Measurements from ENCODE around the gene TAF11L12.
"Not testable (repeated sequence)": the region's sequence is repeated elsewhere in the genome, so short reads cannot be mapped to it uniquely, and the experiment has no call there.

Gene TAF11L12

GRCh38 chr5:17610092-17610491 lies at the start of gene TAF11L12:
Gene TAF11L12, plus strand, starts transcription at chr5:17610392.
- DNase-seq, result not testable (repeated sequence)

DNA sequence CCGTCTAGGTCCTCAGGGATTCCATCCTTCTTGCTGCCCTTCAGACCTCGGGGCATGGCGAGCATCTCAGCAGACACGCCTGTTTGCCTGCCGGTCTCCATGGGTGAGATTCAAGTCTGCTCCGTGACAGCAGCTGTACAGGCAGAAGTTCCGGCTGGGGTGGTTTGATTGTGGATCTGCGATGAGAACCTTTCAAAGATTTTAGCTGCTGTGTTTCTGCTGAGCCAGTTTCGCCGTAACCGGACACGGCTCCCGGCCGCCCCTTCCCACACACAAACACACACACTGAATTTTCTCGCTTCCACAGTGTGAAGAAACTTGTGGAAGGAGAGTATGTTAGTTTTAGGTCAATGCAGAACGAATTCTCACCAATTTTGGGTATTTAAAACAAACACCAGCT lies 24.5 kb upstream of the TAF11L12 start, which contains the start of gene TAF11L7:
TAF11L7 (minus strand) TSS at position 101 of the 400 bp plus-strand sequence.
- DNase-seq, result not testable (repeated sequence)

GRCh38 chr5:17590860-17591259 lies 19.3 kb upstream of the TAF11L12 start, which contains the start of gene TAF11L8:
Gene TAF11L8, minus strand, starts transcription at chr5:17590960.
- not testable (repeated sequence) for DNase-seq

DNA sequence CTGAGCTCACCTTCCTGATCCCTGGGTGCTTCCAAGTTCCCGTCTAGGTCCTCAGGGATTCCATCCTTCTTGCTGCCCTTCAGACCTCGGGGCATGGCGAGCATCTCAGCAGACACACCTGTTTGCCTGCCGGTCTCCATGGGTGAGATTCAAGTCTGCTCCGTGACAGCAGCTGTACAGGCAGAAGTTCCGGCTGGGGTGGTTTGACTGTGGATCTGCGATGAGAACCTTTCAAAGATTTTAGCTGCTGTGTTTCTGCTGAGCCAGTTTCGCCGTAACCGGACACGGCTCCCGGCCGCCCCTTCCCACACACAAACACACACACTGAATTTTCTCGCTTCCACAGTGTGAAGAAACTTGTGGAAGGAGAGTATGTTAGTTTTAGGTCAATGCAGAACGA lies 15.9 kb upstream of the TAF11L12 start, which contains the start of gene TAF11L9:
TAF11L9 (minus strand) TSS at position 140 of the 400 bp plus-strand sequence.
- not testable (repeated sequence) for DNase-seq

- not testable (repeated sequence) for DNase-seq
Measured at GRCh38 chr5:17597728-17598127, 12.5 kb upstream of the TAF11L12 start, which contains the start of gene TAF11L10. Gene TAF11L10, minus strand, starts transcription at chr5:17597828.

DNA sequence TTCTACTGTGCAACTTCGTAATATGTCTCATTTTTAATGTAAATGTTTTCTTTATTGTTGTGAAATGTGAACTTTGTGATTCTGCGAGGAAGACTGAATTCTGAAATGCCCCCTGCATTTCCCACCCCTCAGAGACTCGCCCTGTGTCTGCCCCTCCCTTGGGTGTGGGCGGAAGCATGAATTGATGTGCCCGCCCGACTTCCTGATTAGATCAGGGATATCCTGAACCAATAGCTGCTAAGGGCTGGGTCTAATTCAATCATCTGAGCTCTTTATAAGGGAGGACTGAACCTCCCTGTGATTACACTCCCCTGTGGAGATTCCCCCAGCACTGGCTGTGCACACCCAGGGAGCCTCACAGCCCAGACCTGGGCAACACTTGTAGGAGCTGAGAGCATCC lies 6.3 kb upstream of the TAF11L12 start, which contains the start of gene TAF11L11:
TAF11L11 (plus strand) TSS at position 304 of the 400 bp plus-strand sequence.
- DNase-seq, result not testable (repeated sequence)

GRCh38 chr5:17604951-17605350 lies 5.2 kb upstream of the TAF11L12 start:
- no peak for DNase-seq

DNA sequence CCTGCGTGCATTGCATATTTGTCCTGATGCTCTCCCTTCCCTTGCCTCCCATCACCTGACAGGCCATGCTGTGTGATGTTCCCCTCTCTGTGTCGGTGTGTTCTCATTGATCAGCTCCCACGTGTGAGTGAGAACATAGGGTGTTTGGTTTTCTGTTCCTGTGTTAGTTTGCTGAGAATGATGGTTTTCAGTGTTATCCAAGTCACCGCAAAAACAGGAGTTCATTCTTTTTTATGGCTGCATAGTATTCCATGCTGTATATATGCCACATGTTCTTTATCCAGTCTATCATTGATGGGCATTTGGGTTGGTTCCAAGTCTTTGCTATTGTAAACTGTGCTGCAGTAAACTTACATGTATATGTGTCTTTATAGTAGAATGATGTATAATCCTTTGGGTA lies 2.7 kb upstream of the TAF11L12 start:
- not testable (repeated sequence) for DNase-seq

GRCh38 chr5:17614872-17615605 lies 4.8 kb downstream of the TAF11L12 start:
- no peak for DNase-seq

DNA sequence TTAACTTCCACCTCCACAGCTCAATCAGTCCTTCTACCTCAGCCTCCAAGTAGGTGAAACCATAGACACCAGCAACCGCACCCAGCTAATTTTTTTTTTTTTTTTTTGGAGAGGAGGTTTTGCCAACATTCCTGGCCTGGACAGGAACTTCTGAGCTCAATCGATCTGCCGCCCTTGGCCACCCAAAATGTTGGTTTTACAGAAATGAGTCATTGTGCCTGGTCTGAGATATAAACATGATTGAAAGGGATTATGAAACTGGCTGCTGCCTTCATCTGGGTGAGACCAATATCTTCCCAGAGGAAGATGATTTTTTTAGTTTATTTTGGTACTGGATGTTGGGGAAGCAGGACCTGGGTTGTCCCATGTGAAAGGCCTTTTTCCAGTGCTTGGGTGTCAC lies 9.2 kb downstream of the TAF11L12 start:
- DNase-seq, result no peak

DNA sequence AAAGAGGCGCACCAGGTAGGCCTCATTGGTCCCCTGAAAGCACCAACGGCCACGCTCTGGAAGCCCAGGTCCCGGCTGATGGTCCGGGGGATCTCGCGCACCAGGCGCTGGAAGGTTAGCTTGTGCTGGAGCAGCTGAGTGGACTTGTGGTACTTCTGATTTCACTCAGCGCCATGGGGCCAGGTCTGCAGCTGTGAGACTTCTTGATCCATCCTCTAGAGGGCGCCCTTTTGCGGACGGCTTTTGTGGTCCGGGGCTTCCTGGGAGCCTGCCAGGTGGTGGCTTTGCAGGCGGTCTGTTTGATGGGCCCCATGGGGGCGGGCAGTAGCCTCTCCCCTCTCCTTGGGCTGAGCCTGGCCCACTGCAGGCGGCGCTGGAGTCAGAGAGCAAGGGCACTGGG lies 10.4 kb downstream of the TAF11L12 start:
- no peak for DNase-seq

DNA sequence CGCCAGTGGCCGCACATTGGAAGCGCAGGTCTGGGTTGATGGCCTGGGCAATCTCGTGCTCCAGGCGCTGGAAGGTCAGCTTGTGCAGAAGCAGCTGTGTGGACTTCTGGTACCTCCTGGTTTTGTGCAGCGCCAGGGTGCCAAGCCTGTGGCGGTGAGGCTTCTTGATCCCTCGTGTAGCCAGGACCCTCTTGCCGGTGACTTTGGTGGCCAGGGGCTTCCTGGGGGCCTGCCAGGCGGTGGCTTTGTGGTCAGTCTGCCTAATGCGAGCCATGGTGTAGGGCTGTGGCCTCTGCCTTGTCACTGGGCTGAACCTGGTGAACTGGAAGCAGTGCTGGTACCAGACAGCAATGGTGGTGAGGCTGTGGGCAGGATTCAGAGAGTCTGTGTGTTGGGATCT lies 15.5 kb downstream of the TAF11L12 start:
- DNase-seq, result no peak

DNA sequence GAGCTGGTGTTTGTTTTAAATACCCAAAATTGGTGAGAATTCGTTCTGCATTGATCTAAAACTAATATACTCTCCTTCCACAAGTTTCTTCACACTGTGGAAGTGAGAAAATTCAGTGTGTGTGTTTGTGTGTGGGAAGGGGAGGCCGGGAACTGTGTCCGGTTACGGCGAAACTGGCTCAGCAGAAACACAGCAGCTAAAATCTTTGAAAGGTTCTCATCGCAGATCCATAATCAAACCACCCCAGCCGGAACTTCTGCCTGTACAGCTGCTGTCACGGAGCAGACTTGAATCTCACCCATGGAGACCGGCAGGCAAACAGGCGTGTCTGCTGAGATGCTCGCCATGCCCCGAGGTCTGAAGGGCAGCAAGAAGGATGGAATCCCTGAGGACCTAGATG lies 21.6 kb downstream of the TAF11L12 start, which contains the start of gene TAF11L13:
TAF11L13 (plus strand) TSS at position 301 of the 400 bp plus-strand sequence.
- DNase-seq, result not testable (repeated sequence)

DNA sequence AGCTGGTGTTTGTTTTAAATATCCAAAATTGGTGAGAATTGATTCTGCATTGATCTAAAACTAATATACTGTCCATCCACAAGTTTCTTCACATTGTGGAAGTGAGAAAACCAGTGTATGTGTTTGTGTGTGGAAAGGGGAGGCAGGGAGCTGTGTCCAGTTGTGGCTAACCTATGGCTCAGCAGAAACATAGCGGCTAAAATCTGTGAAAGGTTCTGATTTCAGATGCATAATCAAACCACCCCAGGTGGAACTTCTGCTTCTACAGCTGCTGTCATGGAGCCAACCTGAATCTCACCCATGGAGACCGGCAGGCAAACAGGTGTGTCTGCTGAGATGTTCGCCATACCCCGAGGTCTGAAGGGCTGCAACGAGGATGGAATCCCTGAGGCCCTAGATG lies 24.0 kb downstream of the TAF11L12 start, which contains the start of gene TAF11L14:
TAF11L14 (plus strand) TSS at position 301 of the 400 bp plus-strand sequence.
- DNase-seq, result no peak

DNA sequence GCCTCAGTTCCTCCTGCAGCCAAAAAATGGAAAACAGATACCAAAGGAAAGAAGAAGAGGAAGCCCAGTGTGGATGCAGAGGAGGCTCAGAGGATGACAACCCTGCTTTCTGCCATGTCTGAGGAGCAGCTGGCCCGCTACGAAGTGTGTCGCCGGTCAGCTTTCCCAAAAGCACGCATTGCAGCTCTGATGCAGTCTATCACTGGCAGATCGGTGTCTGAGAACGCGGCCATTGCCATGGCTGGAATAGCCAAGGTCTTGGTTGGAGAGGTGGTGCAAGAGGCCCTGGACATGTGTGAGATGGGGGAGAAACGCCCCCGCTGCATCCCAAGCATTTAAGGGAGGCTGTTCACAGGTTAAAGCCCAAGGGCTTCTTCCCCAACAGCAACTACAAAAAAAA lies 39.0 kb downstream of the TAF11L12 start:
- DNase-seq, result not testable (repeated sequence)

GRCh38 chr5:17655201-17655759 lies 45.1 kb downstream of the TAF11L12 start:
- not testable (repeated sequence) for DNase-seq

GRCh38 chr5:17655921-17656320 lies 45.7 kb downstream of the TAF11L12 start:
- DNase-seq, result no peak

All from CD4-positive, alpha-beta T cell treated with Interleukin-4 for 1 hour (primary cell).